Parathyroid adenoma (tissue), 2 donors: Measurements from ENCODE around the gene HPN.

ENCODE experiments used
- H2AFZ ChIP-seq: fragments of 300-600 bp; sonication (generic); one replicate; pipeline ENCODE4 v1.7.0; 2017; ENCODE audit warnings: antibody characterized with exemption, mild to moderate bottlenecking
- H3K27ac ChIP-seq: fragments of 300-600 bp; sonication (generic); one replicate; pipeline ENCODE4 v1.7.0; 2017
- H3K27me3 ChIP-seq: fragments of 300-600 bp; sonication (generic); one replicate; pipeline ENCODE4 v1.7.0; 2017; ENCODE audit warnings: low read length; ENCODE audit not compliant: control insufficient read depth, insufficient read depth
- H3K36me3 ChIP-seq: fragments of 300-600 bp; sonication (generic); one replicate; pipeline ENCODE4 v1.7.0; 2017; ENCODE audit warnings: low read length; ENCODE audit not compliant: control insufficient read depth, insufficient read depth
- H3K4me1 ChIP-seq: fragments of 300-600 bp; sonication (generic); one replicate; pipeline ENCODE4 v1.7.0; 2017; ENCODE audit warnings: control low read depth
- H3K4me2 ChIP-seq: fragments of 300-600 bp; sonication (generic); one replicate; pipeline ENCODE4 v1.7.0; 2017; ENCODE audit warnings: low read length
- H3K4me3 ChIP-seq: fragments of 300-600 bp; sonication (generic); one replicate; pipeline ENCODE4 v1.7.0; 2017; ENCODE audit warnings: low read depth, low read length
- H3K79me2 ChIP-seq: fragments of 300-600 bp; sonication (generic); one replicate; pipeline ENCODE4 v1.7.0; 2017; ENCODE audit warnings: control low read depth
- H3K9ac ChIP-seq: fragments of 300-600 bp; sonication (generic); one replicate; pipeline ENCODE4 v1.7.0; 2017; ENCODE audit warnings: mild to moderate bottlenecking
- H3K9me3 ChIP-seq: fragments of 300-600 bp; sonication (generic); one replicate; pipeline ENCODE4 v1.7.0; 2017; ENCODE audit warnings: low read length; ENCODE audit not compliant: control insufficient read depth
- CTCF ChIP-seq: fragments of 300-600 bp; sonication (generic); IDR thresholded peaks from one replicate; pipeline ENCODE4 v1.7.0; 2017; ENCODE audit warnings: antibody characterized with exemption, mild to moderate bottlenecking
- donor health status: primary hyperparathyroidism.

HPN gene

DNA sequence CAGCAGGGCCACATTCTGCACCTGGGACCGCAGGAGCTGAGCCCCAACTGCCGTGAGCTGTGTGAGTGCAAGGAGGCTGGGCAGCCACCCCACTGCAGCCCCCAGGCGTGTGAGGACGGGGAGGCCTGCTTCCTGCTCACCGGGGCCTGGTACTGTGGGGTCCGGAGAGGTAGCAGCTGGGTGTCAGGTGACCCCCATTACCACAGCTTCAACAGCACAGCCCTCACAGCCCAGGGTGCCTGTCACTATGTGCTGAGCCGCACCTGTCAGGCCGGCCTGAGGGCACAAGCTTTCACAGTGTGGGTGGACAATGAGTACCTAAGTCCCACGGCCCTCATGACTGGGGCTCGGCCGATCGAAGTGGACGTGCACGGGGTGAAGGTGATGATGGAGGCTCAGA, 38.3 kb downstream of the HPN start:
- no peak overlapping the region for H3K4me3 ChIP-seq
- no peak overlapping the region for H3K4me2 ChIP-seq
- no peaks in the 10 kb centered on the region for H3K27me3 ChIP-seq
- TF ChIP-seq CTCF: no peak
- no peaks in the 10 kb centered on the region for H3K79me2 ChIP-seq
- no peaks in the 10 kb centered on the region for H3K36me3 ChIP-seq
- no peak overlapping the region for H2AFZ ChIP-seq
- H3K9me3 ChIP-seq: no peaks in the 10 kb centered on the region
- H3K9ac ChIP-seq: no peak overlapping the region
- no peak overlapping the region for H3K27ac ChIP-seq
- no peaks in the 10 kb centered on the region for H3K4me1 ChIP-seq

DNA sequence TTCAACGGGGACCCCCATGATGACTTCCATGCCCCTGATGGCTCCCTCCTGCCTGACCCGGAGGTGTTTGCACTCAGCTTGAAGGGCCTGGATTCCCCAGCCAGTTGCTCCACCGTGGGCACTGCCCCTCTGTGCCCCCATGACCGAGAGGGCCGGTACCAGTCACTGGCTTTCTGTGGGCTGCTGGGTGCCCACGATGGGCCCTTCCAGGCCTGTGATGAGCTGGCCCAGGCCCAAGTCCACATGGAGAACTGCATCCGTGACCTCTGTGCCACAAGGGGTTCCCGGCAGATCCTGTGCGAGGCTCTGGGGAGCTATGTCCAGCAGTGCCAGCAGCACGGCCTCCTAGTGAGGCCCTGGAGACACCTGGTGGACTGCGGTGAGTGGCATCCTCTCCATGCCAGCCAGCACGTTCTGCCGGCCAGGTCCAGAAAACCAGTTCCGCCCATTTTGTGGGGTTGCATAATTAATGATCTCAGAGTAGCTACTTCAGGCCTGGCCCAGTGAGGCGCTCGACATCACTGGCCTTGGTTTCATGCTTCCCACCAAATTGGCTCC, 39.2 kb downstream of the HPN start:
- H2AFZ ChIP-seq: no peak overlapping the region
- no peak overlapping the region for H3K9ac ChIP-seq
- no peaks in the 10 kb centered on the region for H3K79me2 ChIP-seq
- no peaks in the 10 kb centered on the region for H3K27me3 ChIP-seq
- no peak for TF ChIP-seq CTCF
- no peak overlapping the region for H3K27ac ChIP-seq
- no peaks in the 10 kb centered on the region for H3K36me3 ChIP-seq
- H3K4me3 ChIP-seq: no peak overlapping the region
- H3K4me1 ChIP-seq: no peaks in the 10 kb centered on the region
- H3K4me2 ChIP-seq: no peak overlapping the region
- no peaks in the 10 kb centered on the region for H3K9me3 ChIP-seq

- H3K27ac ChIP-seq: no peak overlapping the region
- no peaks in the 10 kb centered on the region for H3K4me1 ChIP-seq
- H3K36me3 ChIP-seq: no peaks in the 10 kb centered on the region
- no peak for TF ChIP-seq CTCF
- H3K4me2 ChIP-seq: no peak overlapping the region
- H2AFZ ChIP-seq: no peak overlapping the region
- H3K9me3 ChIP-seq: no peaks in the 10 kb centered on the region
- no peak overlapping the region for H3K9ac ChIP-seq
- no peaks in the 10 kb centered on the region for H3K79me2 ChIP-seq
- H3K27me3 ChIP-seq: no peaks in the 10 kb centered on the region
- no peak overlapping the region for H3K4me3 ChIP-seq
Measured at GRCh38 chr19:35081201-35081600, 39.7 kb downstream of the HPN start.

DNA sequence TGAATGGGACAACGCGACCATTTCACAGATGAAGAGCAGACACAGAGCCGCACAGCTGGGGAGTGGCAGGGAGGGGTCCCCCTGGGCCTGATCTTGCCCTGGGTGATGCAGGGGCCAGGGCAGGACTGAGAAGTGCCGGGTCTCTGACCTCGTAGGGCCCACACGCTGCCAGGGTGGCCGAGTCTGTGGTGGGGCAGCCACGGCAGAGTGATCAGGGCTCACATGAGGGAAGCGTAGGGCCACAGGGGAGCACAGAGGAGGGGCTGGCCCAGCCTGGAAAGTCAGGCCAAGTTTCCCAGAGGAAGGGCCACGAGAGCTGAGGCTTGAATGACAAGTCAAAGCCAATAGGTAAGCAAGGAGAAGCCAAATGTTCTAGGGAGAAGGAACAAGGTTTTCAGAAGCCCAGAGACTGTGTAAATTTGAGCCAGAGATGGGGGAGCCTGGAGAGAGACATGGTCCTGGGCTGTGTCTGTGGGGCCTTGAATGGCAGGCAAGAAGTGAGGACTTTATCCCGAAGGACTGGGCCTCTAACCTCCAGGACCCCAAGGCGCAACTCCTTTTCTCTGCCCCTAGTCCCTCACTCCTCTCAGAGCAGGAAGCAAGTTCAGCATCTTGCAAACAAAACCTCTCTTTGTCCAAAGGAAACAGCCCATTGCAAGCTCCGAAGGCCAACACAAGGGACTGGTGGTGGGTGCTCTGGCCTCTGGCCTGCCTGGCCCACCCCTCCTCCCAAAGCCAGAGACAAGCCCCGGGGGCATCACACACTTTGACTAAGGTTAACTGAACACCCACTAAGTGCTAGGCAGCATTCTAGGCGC, 42.4 kb downstream of the HPN start:
- Histone ChIP-seq H3K9ac (no peak overlapping the region), H3K79me2 (no peaks in the 10 kb centered on the region)
- no peak for TF ChIP-seq CTCF

GRCh38 chr19:35084509-35084762, 42.9 kb downstream of the HPN start:
- H3K79me2 ChIP-seq: no peaks in the 10 kb centered on the region
- H3K4me2 ChIP-seq: no peak overlapping the region
- H3K4me1 ChIP-seq: no peaks in the 10 kb centered on the region
- H3K4me3 ChIP-seq: no peak overlapping the region
- no peaks in the 10 kb centered on the region for H3K9me3 ChIP-seq
- TF ChIP-seq CTCF: no peak
- H3K27ac ChIP-seq: no peak overlapping the region
- no peak overlapping the region for H2AFZ ChIP-seq
- no peaks in the 10 kb centered on the region for H3K36me3 ChIP-seq
- H3K27me3 ChIP-seq: no peaks in the 10 kb centered on the region
- H3K9ac ChIP-seq: no peak overlapping the region

More for the DNA sequence above, 42.4 kb downstream of the HPN start:
- no peak overlapping the region for H3K4me2 ChIP-seq
- no peaks in the 10 kb centered on the region for H3K36me3 ChIP-seq
- H3K27me3 ChIP-seq: no peaks in the 10 kb centered on the region
- no peak overlapping the region for H2AFZ ChIP-seq
- no peaks in the 10 kb centered on the region for H3K4me1 ChIP-seq
- no peaks in the 10 kb centered on the region for H3K9me3 ChIP-seq
- H3K4me3 ChIP-seq: no peak overlapping the region
- no peak overlapping the region for H3K27ac ChIP-seq
